Muscle of arm (tissue), 12 donors: ENCODE measurements around the gene KIF3C. TPM values are rescaled to one million over a fixed set of nuclear protein-coding genes. Genes with fewer than 3 reads are reported as not detected.
A peak's percentile ranks its signal among the peaks of the same experiment; 100 is the strongest.
"Not testable (repeated sequence)": the region's sequence is repeated elsewhere in the genome, so short reads cannot be mapped to it uniquely, and the experiment has no call there.

Experiments used
- DNase-seq: peaks from one replicate; pipeline ENCODE4 v3.0.0-alpha.2; 2013
- polyA plus RNA-seq, 12 donors: library from polyadenylated mRNA; unstranded; fragments of 120-200 nt; gene quantifications; one replicate each; pipeline ENCODE4 v1.2.1, GENCODE V29; 2013; ENCODE audit not compliant: insufficient read length in 12 of 12

KIF3C gene
- polyA plus RNA-seq, 12 donors: 3.7 to 15.6 (median 6.5) TPM; not detected in 1

- not testable (repeated sequence) for DNase-seq
Measured at GRCh38 chr2:25917411-25917810, 64.9 kb downstream of the KIF3C start.

- DNase-seq: not testable (repeated sequence)
Measured at GRCh38 chr2:25915944-25916772, 66.1 kb downstream of the KIF3C start.

- not testable (repeated sequence) for DNase-seq
Measured at GRCh38 chr2:25915411-25915810, 66.9 kb downstream of the KIF3C start.

GRCh38 chr2:25913696-25913973 lies 68.7 kb downstream of the KIF3C start:
- not testable (repeated sequence) for DNase-seq

- no peak for DNase-seq
Measured at GRCh38 chr2:25912851-25913695, 69.2 kb downstream of the KIF3C start.

GRCh38 chr2:25909574-25909973 lies 72.7 kb downstream of the KIF3C start:
- DNase-seq: not testable (repeated sequence)

GRCh38 chr2:25905126-25905525 lies 77.2 kb downstream of the KIF3C start:
- no peak for DNase-seq

- no peak for DNase-seq
Measured at GRCh38 chr2:25903216-25903776, 79.0 kb downstream of the KIF3C start.

GRCh38 chr2:25899404-25899970 lies 82.8 kb downstream of the KIF3C start:
- no peak for DNase-seq

- DNase-seq: no peak
Measured at GRCh38 chr2:25897506-25897905, 84.8 kb downstream of the KIF3C start.

- DNase-seq: not testable (repeated sequence)
Measured at GRCh38 chr2:25896308-25896707, 86.0 kb downstream of the KIF3C start.

- no peak for DNase-seq
Measured at GRCh38 chr2:25895610-25896009, 86.7 kb downstream of the KIF3C start.

- DNase-seq: no peak
Measured at GRCh38 chr2:25895018-25895417, 87.3 kb downstream of the KIF3C start.

- DNase-seq: peak; percentile 17
Measured at GRCh38 chr2:25894135-25894830, 88.0 kb downstream of the KIF3C start.

GRCh38 chr2:25891672-25892071 lies 90.6 kb downstream of the KIF3C start:
- DNase-seq: no peak

GRCh38 chr2:25887624-25888242 lies 94.6 kb downstream of the KIF3C start:
- DNase-seq: no peak

GRCh38 chr2:25885933-25886332 lies 96.4 kb downstream of the KIF3C start:
- no peak for DNase-seq

GRCh38 chr2:25881764-25882163 lies 100.5 kb downstream of the KIF3C start:
- no peak for DNase-seq

- DNase-seq: no peak
Measured at GRCh38 chr2:25879133-25879730, 103.1 kb downstream of the KIF3C start.

- peak; percentile 96 for DNase-seq
Measured at GRCh38 chr2:25878361-25879132, 103.8 kb downstream of the KIF3C start, which contains the start of gene ASXL2. TSS of gene ASXL2 (minus strand) at chr2:25878487. CDS start at chr2:25878222, 265 bp downstream.
